GM13977 (cell line): ENCODE results near the gene C11orf21.
A peak's percentile ranks its signal among the peaks of the same experiment; 100 is the strongest.

Experiments
- DNase-seq: peaks from one replicate; pipeline ENCODE4 v3.0.0; 2012; ENCODE audit warnings: low spot score
- CTCF ChIP-seq: IDR thresholded peaks from 2 replicates; pipeline ENCODE4 v1.5.1; 2012; ENCODE audit warnings: mild to moderate bottlenecking, control low read depth; ENCODE audit not compliant: insufficient read depth; ENCODE audit errors: extremely low read depth, missing control alignments
- in situ Hi-C: fragments of 300-500 bp; cut with MboI; formaldehyde crosslinking; loops from one replicate; pipeline ENCODE4 v1.12.0; 2022; ENCODE audit warnings: low sequenced_read_pairs, low pct_unique_long_range_greater_than_20kb, mixed read lengths, inconsistent platforms; ENCODE audit not compliant: unreplicated experiment

Gene C11orf21

GRCh38 chr11:2305140-2305778 lies 3.5 kb upstream of the C11orf21 start:
- TF ChIP-seq CTCF, result peak; percentile 92
- in situ Hi-C loops, result no loop called here
- DNase-seq, result peak; percentile 84

- in situ Hi-C loops, result no loop called here
- DNase-seq, result no peak
- no peak for TF ChIP-seq CTCF
These were observed 2.9 kb upstream of the C11orf21 start for GRCh38 chr11:2304506-2305139.

GRCh38 chr11:2303627-2304505 lies 2.1 kb upstream of the C11orf21 start:
- TF ChIP-seq CTCF, result no peak
- in situ Hi-C loops, result no loop called here
- DNase-seq, result no peak

GRCh38 chr11:2302896-2303626 lies 1.3 kb upstream of the C11orf21 start:
- TF ChIP-seq CTCF, result no peak
- in situ Hi-C loops, result no loop called here
- no peak for DNase-seq

GRCh38 chr11:2302306-2302895 lies 683 bp upstream of the C11orf21 start:
- no peak for DNase-seq

More at GRCh38 chr11:2302306-2302895, 683 bp upstream of the C11orf21 start:
- in situ Hi-C loops, result no loop called here
- no peak for TF ChIP-seq CTCF
